GM23248 (cell line): Measurements from ENCODE around the gene MAP1B.

ENCODE experiments used
- EZH2 ChIP-seq: fragments of 200-600 bp; sonication (generic); IDR thresholded peaks from 2 replicates; pipeline ENCODE4 v1.6.1; 2018; ENCODE audit warnings: antibody characterized with exemption, mild to moderate bottlenecking; ENCODE audit not compliant: insufficient read depth, poor library complexity, severe bottlenecking
- EZH2phosphoT487 ChIP-seq: fragments of 200-600 bp; sonication (generic); IDR thresholded peaks from 2 replicates; pipeline ENCODE4 v1.6.1; 2018; ENCODE audit warnings: antibody characterized with exemption, moderate library complexity, mild to moderate bottlenecking, low read depth; ENCODE audit not compliant: insufficient read depth

GRCh38 chr5:72238712-72239445 is 131.6 kb downstream of the MAP1B start:
- TF ChIP-seq EZH2: no peak
- TF ChIP-seq EZH2phosphoT487: no peak
